OCI-LY1 (cell line): ENCODE data around the gene GALNT17.
"Not testable (repeated sequence)": the region's sequence is repeated elsewhere in the genome, so short reads cannot be mapped to it uniquely, and the experiment has no call there.

Experiments
- EZH2 ChIP-seq: fragments of 200-600 bp; sonication (generic), shearing (Covaris generic); IDR thresholded peaks from 2 replicates; pipeline ENCODE4 v1.8.0; 2017; ENCODE audit warnings: borderline replicate concordance, mixed run types, mild to moderate bottlenecking, antibody characterized with exemption, low read length, moderate library complexity, mixed read lengths
- TF ChIP-seq, protein P1 (sequence below): fragments of 200-600 bp; sonication (generic), shearing (Covaris generic); IDR thresholded peaks from 2 replicates; pipeline ENCODE4 v1.5.1; 2017; ENCODE audit warnings: mild to moderate bottlenecking, antibody characterized with exemption, low read length, moderate library complexity, mixed read lengths

DNA sequence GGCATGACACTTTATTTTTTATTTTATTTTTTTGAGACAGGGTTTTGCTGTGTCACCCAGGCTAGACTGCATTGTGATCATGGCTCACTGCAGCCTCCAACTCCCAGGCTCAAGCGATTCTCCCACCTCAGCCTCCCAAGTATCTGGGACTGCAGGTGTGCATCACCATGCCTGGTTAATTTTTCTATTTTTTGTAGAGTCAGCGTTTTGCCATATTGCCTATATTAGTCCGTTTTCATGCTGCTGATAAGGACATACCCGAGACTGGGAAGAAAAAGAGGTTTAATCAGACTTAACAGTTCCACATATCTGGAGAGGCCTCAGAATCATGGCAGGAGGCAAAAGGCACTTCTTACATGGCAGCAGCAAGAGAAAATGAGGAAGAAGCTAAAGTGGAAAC lies 77.5 kb downstream of the GALNT17 start:
- TF ChIP-seq, protein P1, sequence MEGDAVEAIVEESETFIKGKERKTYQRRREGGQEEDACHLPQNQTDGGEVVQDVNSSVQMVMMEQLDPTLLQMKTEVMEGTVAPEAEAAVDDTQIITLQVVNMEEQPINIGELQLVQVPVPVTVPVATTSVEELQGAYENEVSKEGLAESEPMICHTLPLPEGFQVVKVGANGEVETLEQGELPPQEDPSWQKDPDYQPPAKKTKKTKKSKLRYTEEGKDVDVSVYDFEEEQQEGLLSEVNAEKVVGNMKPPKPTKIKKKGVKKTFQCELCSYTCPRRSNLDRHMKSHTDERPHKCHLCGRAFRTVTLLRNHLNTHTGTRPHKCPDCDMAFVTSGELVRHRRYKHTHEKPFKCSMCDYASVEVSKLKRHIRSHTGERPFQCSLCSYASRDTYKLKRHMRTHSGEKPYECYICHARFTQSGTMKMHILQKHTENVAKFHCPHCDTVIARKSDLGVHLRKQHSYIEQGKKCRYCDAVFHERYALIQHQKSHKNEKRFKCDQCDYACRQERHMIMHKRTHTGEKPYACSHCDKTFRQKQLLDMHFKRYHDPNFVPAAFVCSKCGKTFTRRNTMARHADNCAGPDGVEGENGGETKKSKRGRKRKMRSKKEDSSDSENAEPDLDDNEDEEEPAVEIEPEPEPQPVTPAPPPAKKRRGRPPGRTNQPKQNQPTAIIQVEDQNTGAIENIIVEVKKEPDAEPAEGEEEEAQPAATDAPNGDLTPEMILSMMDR = not testable (repeated sequence)
- TF ChIP-seq EZH2 = not testable (repeated sequence)
